Endothelial cell of umbilical vein (primary cell): ENCODE results near the gene CCNL2. TPM values are rescaled to one million over a fixed set of nuclear protein-coding genes. Genes with fewer than 3 reads are reported as not detected.

ENCODE experiments used
- BruUV-seq: library from RNA; stranded (reverse); fragments of 400-500 nt; replicated peaks from 2 replicates; lab custom pipeline; 2021; lab: Mats Ljungman, UMichigan
- CTCF ChIA-PET: fragments of 300-600, 350-600 bp; sonication (Branson Sonifier 250); formaldehyde crosslinking; loops from one replicate; lab custom pipeline; 2021; ENCODE audit warnings: antibody characterized with exemption, inconsistent platforms; lab: Charles Lee
- POLR2A ChIA-PET: fragments of 300-600, 350-600 bp; sonication (Branson Sonifier 250); formaldehyde crosslinking; loops from one replicate; lab custom pipeline; 2021; ENCODE audit warnings: antibody characterized with exemption, inconsistent platforms; lab: Charles Lee
- DNase-seq: peaks from one replicate; pipeline ENCODE4 v3.0.0-alpha.2; 2011; ENCODE audit warnings: low read depth, low spot score
- FAIRE-seq: peaks from 2 replicates; lab custom pipeline; 2011; peaks lifted over from hg19 to GRCh38; lab: Jason Lieb, UNC
- H2AFZ ChIP-seq: 2 replicates; pipeline ENCODE4 v1.6.0; 2012; ENCODE audit warnings: low read depth, low read length, control low read depth, inconsistent platforms
- H3K27ac ChIP-seq: 2 replicates; pipeline ENCODE4 v1.5.1; 2011; ENCODE audit warnings: low read depth, mild to moderate bottlenecking, control low read depth, low read length, moderate library complexity; ENCODE audit not compliant: insufficient read depth
- H3K27me3 ChIP-seq, 2 experiments: 2 replicates each; pipeline versions ENCODE4 v1.6.0 to v1.6.1; 2011; ENCODE audit warnings: low read length in 2 of 2, mixed read lengths in 1 of 2; ENCODE audit not compliant: control insufficient read depth in 2 of 2, insufficient read depth in 2 of 2
- H3K36me3 ChIP-seq, 2 experiments: 2 replicates in 1 of 2; 3 replicates in 1 of 2; pipeline ENCODE4 v1.5.1; 2011; ENCODE audit warnings: low read length in 2 of 2, mild to moderate bottlenecking in 1 of 2, moderate library complexity in 1 of 2; ENCODE audit not compliant: control insufficient read depth in 2 of 2, insufficient read depth in 2 of 2; ENCODE audit errors: extremely low read depth in 1 of 2
- H3K4me1 ChIP-seq: 3 replicates; pipeline ENCODE4 v1.5.1; 2011; ENCODE audit warnings: mild to moderate bottlenecking, low read length; ENCODE audit not compliant: control insufficient read depth, insufficient read depth; ENCODE audit errors: extremely low read depth
- H3K4me2 ChIP-seq: 2 replicates; pipeline ENCODE4 v1.6.1; 2011; ENCODE audit warnings: low read length, control low read depth, mixed read lengths; ENCODE audit not compliant: insufficient read depth
- H3K4me3 ChIP-seq, 3 experiments: fragments of 200-600 bp in 1 of 3; sonication (generic), shearing (Covaris generic) in 1 of 3; replicated peaks in 1 of 3; 2 replicates each; pipeline ENCODE4 v1.5.1; 2011 to 2016; ENCODE audit warnings: control low read depth in 3 of 3, low read length in 3 of 3, mild to moderate bottlenecking in 2 of 3, inconsistent platforms in 1 of 3, low read depth in 1 of 3, moderate library complexity in 1 of 3; ENCODE audit not compliant: insufficient read depth in 1 of 3
- H3K79me2 ChIP-seq: 2 replicates; pipeline ENCODE4 v1.6.0; 2012; ENCODE audit warnings: low read length, inconsistent platforms; ENCODE audit not compliant: control insufficient read depth, insufficient read depth
- H3K9ac ChIP-seq: replicated peaks from 2 replicates; pipeline ENCODE3; 2011; ENCODE audit warnings: low read length, control low read depth; ENCODE audit not compliant: insufficient read depth; ENCODE audit errors: extremely low read depth
- H3K9me1 ChIP-seq: replicated peaks from 3 replicates; pipeline ENCODE4 v1.6.0; 2011; ENCODE audit warnings: mild to moderate bottlenecking, low read length; ENCODE audit not compliant: control insufficient read depth, insufficient read depth; ENCODE audit errors: extremely low read depth
- H3K9me3 ChIP-seq: replicated peaks from 2 replicates; pipeline ENCODE4 v1.5.1; 2012; ENCODE audit warnings: low read length, inconsistent platforms; ENCODE audit not compliant: control insufficient read depth, insufficient read depth
- H4K20me1 ChIP-seq: replicated peaks from 2 replicates; pipeline ENCODE3; 2011; ENCODE audit warnings: mild to moderate bottlenecking, low read length; ENCODE audit not compliant: control insufficient read depth, insufficient read depth; ENCODE audit errors: extremely low read depth
- CTCF ChIP-seq, 2 donors: IDR thresholded peaks; 1 replicate in 1 of 2; 2 replicates in 1 of 2; pipeline ENCODE4 v1.5.1; 2011; ENCODE audit warnings: low read length in 2 of 2, mild to moderate bottlenecking in 2 of 2, moderate library complexity in 2 of 2, control low read depth in 1 of 2, inconsistent platforms in 1 of 2, low read depth in 1 of 2; ENCODE audit not compliant: insufficient read depth in 1 of 2; ENCODE audit errors: extremely low read depth in 1 of 2
- EZH2 ChIP-seq: IDR thresholded peaks from 2 replicates; pipeline ENCODE4 v1.6.1; 2012; ENCODE audit warnings: borderline replicate concordance, low read depth, mild to moderate bottlenecking, moderate library complexity, low read length, inconsistent platforms; ENCODE audit not compliant: severe bottlenecking
- FOS ChIP-seq: IDR thresholded peaks from 2 replicates; pipeline ENCODE4 v1.6.1; 2011; ENCODE audit warnings: mild to moderate bottlenecking, low read length, moderate library complexity, borderline replicate concordance; ENCODE audit not compliant: insufficient read depth
- GATA2 ChIP-seq: IDR thresholded peaks from 2 replicates; pipeline ENCODE4 v1.7.0; 2011; ENCODE audit warnings: low read depth, mild to moderate bottlenecking, moderate library complexity, mixed read lengths, low read length; ENCODE audit not compliant: insufficient read length, insufficient read depth
- JUN ChIP-seq: IDR thresholded peaks from 2 replicates; pipeline ENCODE4 v1.6.1; 2011; ENCODE audit warnings: borderline replicate concordance, low read depth; ENCODE audit not compliant: insufficient read length, insufficient read depth
- MAX ChIP-seq: IDR thresholded peaks from 2 replicates; pipeline ENCODE4 v1.6.1; 2011; ENCODE audit not compliant: insufficient read depth, insufficient read length
- MYC ChIP-seq: IDR thresholded peaks from one replicate; pipeline ENCODE4 v1.6.1; 2011; ENCODE audit warnings: mild to moderate bottlenecking, low read depth, low read length
- POLR2A ChIP-seq: IDR thresholded peaks from 2 replicates; pipeline ENCODE4 v1.6.1; 2012; ENCODE audit warnings: low read depth, mild to moderate bottlenecking, control low read depth, low read length
- POLR2AphosphoS5 ChIP-seq: IDR thresholded peaks from 2 replicates; pipeline ENCODE4 v1.6.1; 2012; ENCODE audit warnings: low read depth, mild to moderate bottlenecking, control low read depth, low read length, moderate library complexity; ENCODE audit not compliant: insufficient read depth
- dilution Hi-C: fragments of 300-500 bp; cut with MboI; formaldehyde crosslinking; loops from one replicate; pipeline ENCODE4 v1.15.0; 2019; ENCODE audit warnings: low sequenced_read_pairs; ENCODE audit not compliant: extremely low pct_ligation_motif_present
- intact Hi-C: fragments of 100-400 bp; cut with micrococcal nuclease; formaldehyde crosslinking; loops from one replicate; pipeline ENCODE4 v1.10.0; 2022
- polyA plus RNA-seq, 4 experiments: library from polyadenylated mRNA; depleted of rRNA in 3 of 4; stranded (reverse) in 3 of 4; unstranded in 1 of 4; fragments of >200 nt; gene quantifications; 2 replicates each; pipeline versions ENCODE4 v1.2.1 to v1.2.3, GENCODE V29; 2011 to 2012; ENCODE audit warnings: missing spikeins in 1 of 4
- total RNA-seq: library from RNA; stranded (reverse); gene quantifications from 2 replicates; pipeline ENCODE4 v1.2.3, GENCODE V29; 2021

The CCNL2 gene
- total and polyA plus RNA-seq, 2 donors (not counting 3 experiments of a cell fraction or from before 2014, with no cell fraction given) = 188 to 209 TPM

GRCh38 chr1:1442069-1442770 lies 43.1 kb upstream of the CCNL2 start:
- H3K27ac ChIP-seq = no peak overlapping the region
- intact Hi-C loops (no loop called here), dilution Hi-C loops (no loop called here)
- no peak overlapping the region for H3K9ac ChIP-seq
- H3K36me3 ChIP-seq = no peaks in the 10 kb centered on the region
- DNase-seq = no peak
- no peaks in the 10 kb centered on the region for H3K9me1 ChIP-seq
- H3K4me3 ChIP-seq = no peak overlapping the region
- FAIRE-seq = no peak
- no peaks in the 10 kb centered on the region for H3K79me2 ChIP-seq
- no TSS peak for BruUV-seq
- no peaks in the 10 kb centered on the region for H3K9me3 ChIP-seq
- CTCF ChIA-PET = interaction anchor here (0.5 to 4.4 kb wide), 8 partner anchors 12 to 502 kb away, joined by 3 to 31 read pairs (median 8); partner anchors contain the start of genes AURKAIP1 and CCNL2
- H4K20me1 ChIP-seq = no peaks in the 10 kb centered on the region
- no peaks in the 10 kb centered on the region for H3K4me1 ChIP-seq
- POLR2A ChIA-PET = no interaction called here
- no peaks in the 10 kb centered on the region for H3K27me3 ChIP-seq
- H2AFZ ChIP-seq = no peak overlapping the region
- TF ChIP-seq POLR2A (no peak), CTCF (IDR thresholded peaks at IDR 0.05; ENCODE audit: extremely low read depth in 1 of 2, insufficient read depth in 1 of 2, low read depth in 1 of 2, low read length in 2 of 2) (no peak), EZH2 (no peak), MAX (no peak), JUN (no peak), MYC (no peak), GATA2 (no peak), POLR2AphosphoS5 (no peak), FOS (no peak)
- no peak overlapping the region for H3K4me2 ChIP-seq
